Liver (tissue), 9 donors: ENCODE results near the gene RANBP17. TPM values are rescaled to one million over a fixed set of nuclear protein-coding genes. Genes with fewer than 3 reads are reported as not detected.
A peak's percentile ranks its signal among the peaks of the same experiment; 100 is the strongest.

Experiments used
- DNase-seq: peaks from one replicate; pipeline ENCODE4 v3.0.0-alpha.2; 2017; ENCODE audit warnings: low spot score
- H3K27ac ChIP-seq, 2 donors: one replicate each; pipeline ENCODE4 v1.7.0; 2013; ENCODE audit warnings: inconsistent platforms in 2 of 2, low read length in 2 of 2, control low read depth in 1 of 2, low read depth in 1 of 2, mild to moderate bottlenecking in 1 of 2
- H3K27me3 ChIP-seq, 4 donors: one replicate each; pipeline versions ENCODE4 v1.6.1 to v1.7.0; 2013; ENCODE audit warnings: low read length in 3 of 4, inconsistent platforms in 1 of 4, mild to moderate bottlenecking in 1 of 4, moderate library complexity in 1 of 4; ENCODE audit not compliant: control insufficient read depth in 4 of 4, insufficient read depth in 4 of 4
- H3K36me3 ChIP-seq, 4 donors: one replicate each; pipeline versions ENCODE4 v1.6.1 to v1.7.0; 2013; ENCODE audit warnings: low read length in 3 of 4, mild to moderate bottlenecking in 3 of 4, low read depth in 1 of 4, moderate library complexity in 1 of 4; ENCODE audit not compliant: control insufficient read depth in 4 of 4, insufficient read depth in 3 of 4
- H3K4me1 ChIP-seq, 4 donors: one replicate each; pipeline versions ENCODE4 v1.6.1 to v1.7.0; 2013; ENCODE audit warnings: low read length in 3 of 4, mild to moderate bottlenecking in 3 of 4, moderate library complexity in 1 of 4; ENCODE audit not compliant: control insufficient read depth in 4 of 4, insufficient read depth in 4 of 4
- H3K4me3 ChIP-seq, 3 donors: one replicate each; pipeline versions ENCODE4 v1.6.1 to v1.7.0; 2013; ENCODE audit warnings: low read length in 3 of 3, control low read depth in 1 of 3, low read depth in 1 of 3, mild to moderate bottlenecking in 1 of 3
- H3K9ac ChIP-seq, 2 donors: one replicate each; pipeline ENCODE4 v1.7.0; 2013; ENCODE audit warnings: low read length in 2 of 2, mild to moderate bottlenecking in 2 of 2, moderate library complexity in 2 of 2, control low read depth in 1 of 2, low read depth in 1 of 2
- H3K9me3 ChIP-seq, 4 donors: one replicate each; pipeline versions ENCODE4 v1.6.1 to v1.7.0; 2013; ENCODE audit warnings: low read length in 3 of 4; ENCODE audit not compliant: control insufficient read depth in 4 of 4
- ATF3 ChIP-seq: IDR thresholded peaks from 2 replicates; pipeline ENCODE4 v1.6.1; 2016; ENCODE audit warnings: antibody characterized with exemption
- CTCF ChIP-seq: fragments of 150-350 bp; IDR thresholded peaks from 2 replicates; pipeline ENCODE4 v1.5.1; 2017; ENCODE audit warnings: improper control_type of control experiment, low read depth, low read length; ENCODE audit not compliant: missing input control
- EGR1 ChIP-seq, 2 donors: IDR thresholded peaks; 2 replicates each; pipeline ENCODE4 v1.6.1; 2016 to 2018; ENCODE audit warnings: antibody characterized with exemption in 2 of 2, low read depth in 2 of 2
- FOXA1 ChIP-seq: IDR thresholded peaks from 2 replicates; pipeline ENCODE4 v1.6.1; 2016; ENCODE audit warnings: antibody characterized with exemption
- FOXA2 ChIP-seq: IDR thresholded peaks from 2 replicates; pipeline ENCODE4 v1.6.1; 2016; ENCODE audit warnings: antibody characterized with exemption
- GABPA ChIP-seq, 2 donors: IDR thresholded peaks in 1 of 2; conservative IDR thresholded peaks in 1 of 2; 2 replicates each; pipeline ENCODE4 v1.6.1; 2016; ENCODE audit warnings: antibody characterized with exemption in 2 of 2, mild to moderate bottlenecking in 1 of 2, moderate library complexity in 1 of 2
- HNF4A ChIP-seq, 2 donors: conservative IDR thresholded peaks; 2 replicates each; pipeline ENCODE4 v1.6.1; 2016; ENCODE audit warnings: antibody characterized with exemption in 2 of 2, mild to moderate bottlenecking in 2 of 2
- JUND ChIP-seq, 2 donors: IDR thresholded peaks; 2 replicates each; pipeline ENCODE4 v1.6.1; 2016; ENCODE audit warnings: antibody characterized with exemption in 2 of 2
- MAX ChIP-seq: IDR thresholded peaks from 2 replicates; pipeline ENCODE4 v1.6.1; 2016; ENCODE audit warnings: antibody characterized with exemption
- NR2F2 ChIP-seq: IDR thresholded peaks from 2 replicates; pipeline ENCODE4 v1.6.1; 2016; ENCODE audit warnings: antibody characterized with exemption
- RAD21 ChIP-seq, 2 donors: IDR thresholded peaks; 2 replicates each; pipeline ENCODE4 v1.6.1; 2016; ENCODE audit warnings: antibody characterized with exemption in 2 of 2, mild to moderate bottlenecking in 2 of 2
- REST ChIP-seq: IDR thresholded peaks from 2 replicates; pipeline ENCODE4 v1.6.1; 2016; ENCODE audit warnings: antibody characterized with exemption, mild to moderate bottlenecking
- RXRA ChIP-seq, 2 donors: IDR thresholded peaks; 2 replicates each; pipeline ENCODE4 v1.6.1; 2017 to 2018; ENCODE audit warnings: antibody characterized with exemption in 2 of 2, mild to moderate bottlenecking in 1 of 2
- YY1 ChIP-seq: IDR thresholded peaks from 2 replicates; pipeline ENCODE4 v1.6.1; 2016; ENCODE audit warnings: antibody characterized with exemption, mild to moderate bottlenecking
- ZBTB33 ChIP-seq: IDR thresholded peaks from 2 replicates; pipeline ENCODE4 v1.6.1; 2016; ENCODE audit warnings: antibody characterized with exemption
- WGBS: extraction: QIAGEN DNeasy Blood & Tissue Kit; methylation state at CpG from one replicate; pipeline ENCODE4 v1.1.7; 2013; 5-methylcytosine and 5-hydroxymethylcytosine counted together
- polyA plus RNA-seq, 2 donors: library from polyadenylated mRNA; stranded (reverse) in 1 of 2; unstranded in 1 of 2; fragments of 200-250 nt in 1 of 2; fragments of >200 nt in 1 of 2; fragmentation: Nextera tagmentation in 1 of 2; extraction: Ambion mirVana in 1 of 2; gene quantifications; one replicate each; pipeline versions ENCODE4 v1.2.1 to v1.2.3, GENCODE V29; 2013 to 2015
- total RNA-seq, 2 donors: library from RNA; depleted of rRNA; stranded (reverse); fragments of >200 nt; gene quantifications; one replicate each; pipeline ENCODE4 v1.2.3, GENCODE V29; 2014
- donor health status: healthy.
- donor health status: healthy.
- donor health status: healthy.
- donor health status: healthy.
- donor health status: healthy.

RANBP17 gene
- total and polyA plus RNA-seq, 4 donors = 0.83 to 10.8 (median 7.9) TPM

GRCh38 chr5:170937914-170938313 lies 76.1 kb downstream of the RANBP17 start (continued):
- no peak for TF ChIP-seq REST
- TF ChIP-seq JUND (IDR thresholded peaks at IDR 0.05) = no peak
- peak; percentile 90 to 92 for TF ChIP-seq HNF4A (conservative IDR thresholded peaks at IDR 0.05)
- no peak for TF ChIP-seq NR2F2

GRCh38 chr5:170939178-170939577 lies 77.4 kb downstream of the RANBP17 start:
- TF ChIP-seq EGR1 (IDR thresholded peaks at IDR 0.05; ENCODE audit: low read depth in 2 of 2) = no peak
- no peak for TF ChIP-seq REST
- no peak for TF ChIP-seq RAD21 (IDR thresholded peaks at IDR 0.05)
- no peak for TF ChIP-seq YY1
- no peak for TF ChIP-seq ATF3
- 72% methylated on average over 8 of the region's 8 CpGs for WGBS
- no peak for DNase-seq
- no peak overlapping the region for H3K27ac ChIP-seq
- H3K4me1 ChIP-seq = no peaks in the 10 kb centered on the region
- H3K36me3 ChIP-seq = no peaks in the 10 kb centered on the region
- H3K4me3 ChIP-seq = no peak overlapping the region
- H3K9me3 ChIP-seq = no peaks in the 10 kb centered on the region
- no peak overlapping the region for H3K9ac ChIP-seq
- H3K27me3 ChIP-seq = no peaks in the 10 kb centered on the region

- Histone ChIP-seq H3K27ac (no peak overlapping the region), H3K36me3 (no peaks in the 10 kb centered on the region), H3K9ac (no peak overlapping the region), H3K4me1 (no peaks in the 10 kb centered on the region), H3K9me3 (no peaks in the 10 kb centered on the region), H3K27me3 (no peaks in the 10 kb centered on the region), H3K4me3 (no peak overlapping the region)
- 97% methylated on average over 8 of the region's 8 CpGs for WGBS
- no peak for DNase-seq
- no peak for TF ChIP-seq RXRA (IDR thresholded peaks at IDR 0.05)
- no peak for TF ChIP-seq MAX
- no peak for TF ChIP-seq YY1
- no peak for TF ChIP-seq FOXA2
- no peak for TF ChIP-seq HNF4A (conservative IDR thresholded peaks at IDR 0.05)
- no peak for TF ChIP-seq CTCF
- no peak for TF ChIP-seq ZBTB33
- no peak for TF ChIP-seq GABPA (IDR thresholded peaks at IDR 0.05 in 1 of 2, conservative IDR thresholded peaks at IDR 0.05 in 1 of 2)
- no peak for TF ChIP-seq REST
- no peak for TF ChIP-seq FOXA1
Measured at GRCh38 chr5:170941788-170942187, 80.0 kb downstream of the RANBP17 start.
